RWPE2 (cell line): ENCODE measurements around the gene WASF2.
A peak's percentile ranks its signal among the peaks of the same experiment; 100 is the strongest.

ENCODE experiments used
- ATAC-seq: fragments of 200-7000 bp; cut with Tn5 transposase; 3 replicates; pipeline ENCODE4 v1.9.1; 2021; ENCODE audit warnings: low read depth
- DNase-seq: peaks from one replicate; pipeline ENCODE4 v3.0.0-alpha.2; 2020; ENCODE audit warnings: low spot score
- H3K27ac ChIP-seq: fragments of 450-650 bp; 2 replicates; pipeline ENCODE4 v1.5.1; 2017; ENCODE audit warnings: mild to moderate bottlenecking; ENCODE audit not compliant: poor library complexity, severe bottlenecking
- H3K27me3 ChIP-seq: fragments of 250-450 bp; sonication (Bioruptor Pico); 2 replicates; pipeline ENCODE4 v1.5.1; 2021; ENCODE audit warnings: mild to moderate bottlenecking, moderate library complexity; ENCODE audit not compliant: insufficient read depth, poor library complexity, severe bottlenecking
- H3K36me3 ChIP-seq: fragments of 250-450 bp; sonication (Bioruptor Pico); 2 replicates; pipeline ENCODE4 v1.5.1; 2020; ENCODE audit warnings: low read depth, mild to moderate bottlenecking, moderate library complexity
- H3K4me1 ChIP-seq: fragments of 250-450 bp; sonication (Bioruptor Pico); 2 replicates; pipeline ENCODE4 v1.5.1; 2021; ENCODE audit warnings: mild to moderate bottlenecking, moderate library complexity; ENCODE audit not compliant: insufficient read depth, poor library complexity, severe bottlenecking
- H3K4me3 ChIP-seq: fragments of 250-450 bp; sonication (Bioruptor Pico); 2 replicates; pipeline ENCODE4 v1.5.1; 2021; ENCODE audit warnings: mild to moderate bottlenecking, moderate library complexity; ENCODE audit not compliant: severe bottlenecking
- H3K9me3 ChIP-seq: fragments of 250-450 bp; sonication (Bioruptor Pico); 2 replicates; pipeline ENCODE4 v1.5.1; 2021; ENCODE audit warnings: mild to moderate bottlenecking, moderate library complexity; ENCODE audit not compliant: severe bottlenecking
- TF ChIP-seq, protein P1 (sequence below): fragments of 450-650 bp; IDR thresholded peaks from one replicate; pipeline ENCODE4 v1.5.1; 2017; ENCODE audit warnings: mild to moderate bottlenecking, moderate library complexity; ENCODE audit not compliant: poor library complexity, severe bottlenecking

The WASF2 gene

DNA sequence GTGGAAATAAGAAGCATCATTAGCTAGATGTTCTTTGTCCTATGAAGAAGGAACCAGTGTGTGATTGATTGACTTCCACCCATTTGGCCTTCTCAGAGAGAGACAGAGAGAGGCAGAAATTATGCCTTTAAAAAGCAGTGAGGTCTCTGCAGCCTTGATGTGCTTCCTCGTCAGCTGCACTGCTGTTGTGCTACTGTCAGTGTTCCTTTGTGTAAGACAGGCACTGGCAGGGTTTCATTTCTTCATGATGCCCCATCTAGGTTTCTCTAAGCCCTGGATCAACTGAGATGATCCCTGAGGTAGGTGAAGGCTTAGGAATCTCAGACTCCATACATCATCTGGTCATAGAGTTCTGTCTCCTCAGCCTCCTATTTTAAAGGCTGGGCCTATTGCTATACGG, 62.6 kb downstream of the WASF2 start:
- no peaks in the 10 kb centered on the region for H3K9me3 ChIP-seq
- DNase-seq (no peak), ATAC-seq (no peak)
- peaks cover 4% of the 10 kb centered on the region for H3K4me1 ChIP-seq
- H3K4me3 ChIP-seq = no peak overlapping the region
- no peak overlapping the region for H3K27ac ChIP-seq
- TF ChIP-seq, protein P1, sequence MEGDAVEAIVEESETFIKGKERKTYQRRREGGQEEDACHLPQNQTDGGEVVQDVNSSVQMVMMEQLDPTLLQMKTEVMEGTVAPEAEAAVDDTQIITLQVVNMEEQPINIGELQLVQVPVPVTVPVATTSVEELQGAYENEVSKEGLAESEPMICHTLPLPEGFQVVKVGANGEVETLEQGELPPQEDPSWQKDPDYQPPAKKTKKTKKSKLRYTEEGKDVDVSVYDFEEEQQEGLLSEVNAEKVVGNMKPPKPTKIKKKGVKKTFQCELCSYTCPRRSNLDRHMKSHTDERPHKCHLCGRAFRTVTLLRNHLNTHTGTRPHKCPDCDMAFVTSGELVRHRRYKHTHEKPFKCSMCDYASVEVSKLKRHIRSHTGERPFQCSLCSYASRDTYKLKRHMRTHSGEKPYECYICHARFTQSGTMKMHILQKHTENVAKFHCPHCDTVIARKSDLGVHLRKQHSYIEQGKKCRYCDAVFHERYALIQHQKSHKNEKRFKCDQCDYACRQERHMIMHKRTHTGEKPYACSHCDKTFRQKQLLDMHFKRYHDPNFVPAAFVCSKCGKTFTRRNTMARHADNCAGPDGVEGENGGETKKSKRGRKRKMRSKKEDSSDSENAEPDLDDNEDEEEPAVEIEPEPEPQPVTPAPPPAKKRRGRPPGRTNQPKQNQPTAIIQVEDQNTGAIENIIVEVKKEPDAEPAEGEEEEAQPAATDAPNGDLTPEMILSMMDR = no peak
- no peaks in the 10 kb centered on the region for H3K27me3 ChIP-seq
- peaks cover 32% of the 10 kb centered on the region for H3K36me3 ChIP-seq

DNA sequence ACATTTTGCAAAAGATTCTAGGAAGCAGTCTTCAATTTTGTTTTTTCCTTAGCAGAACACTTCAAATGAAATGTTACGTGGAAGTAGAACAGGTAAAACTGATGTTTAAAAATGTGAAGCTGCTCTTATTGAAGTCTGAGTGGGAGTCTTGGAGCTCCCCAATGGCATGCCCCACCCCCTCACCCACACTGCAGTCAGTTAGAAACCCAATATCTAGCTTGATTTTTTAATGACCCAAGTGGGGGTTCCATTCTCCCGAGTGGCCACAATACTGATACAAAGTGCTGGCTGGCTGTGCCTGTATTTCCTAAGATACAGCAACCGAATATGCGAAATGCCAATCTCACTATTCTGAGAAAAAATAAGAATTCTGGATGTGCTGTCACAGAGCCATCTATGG, 66.3 kb downstream of the WASF2 start:
- DNase-seq = no peak
- H3K36me3 ChIP-seq = peaks cover 37% of the 10 kb centered on the region
- TF ChIP-seq, protein P1 = no peak
- ATAC-seq = no peak
- H3K27ac ChIP-seq = no peak overlapping the region
- no peak overlapping the region for H3K4me3 ChIP-seq
- H3K9me3 ChIP-seq = no peaks in the 10 kb centered on the region
- no peaks in the 10 kb centered on the region for H3K27me3 ChIP-seq
- no peaks in the 10 kb centered on the region for H3K4me1 ChIP-seq

DNA sequence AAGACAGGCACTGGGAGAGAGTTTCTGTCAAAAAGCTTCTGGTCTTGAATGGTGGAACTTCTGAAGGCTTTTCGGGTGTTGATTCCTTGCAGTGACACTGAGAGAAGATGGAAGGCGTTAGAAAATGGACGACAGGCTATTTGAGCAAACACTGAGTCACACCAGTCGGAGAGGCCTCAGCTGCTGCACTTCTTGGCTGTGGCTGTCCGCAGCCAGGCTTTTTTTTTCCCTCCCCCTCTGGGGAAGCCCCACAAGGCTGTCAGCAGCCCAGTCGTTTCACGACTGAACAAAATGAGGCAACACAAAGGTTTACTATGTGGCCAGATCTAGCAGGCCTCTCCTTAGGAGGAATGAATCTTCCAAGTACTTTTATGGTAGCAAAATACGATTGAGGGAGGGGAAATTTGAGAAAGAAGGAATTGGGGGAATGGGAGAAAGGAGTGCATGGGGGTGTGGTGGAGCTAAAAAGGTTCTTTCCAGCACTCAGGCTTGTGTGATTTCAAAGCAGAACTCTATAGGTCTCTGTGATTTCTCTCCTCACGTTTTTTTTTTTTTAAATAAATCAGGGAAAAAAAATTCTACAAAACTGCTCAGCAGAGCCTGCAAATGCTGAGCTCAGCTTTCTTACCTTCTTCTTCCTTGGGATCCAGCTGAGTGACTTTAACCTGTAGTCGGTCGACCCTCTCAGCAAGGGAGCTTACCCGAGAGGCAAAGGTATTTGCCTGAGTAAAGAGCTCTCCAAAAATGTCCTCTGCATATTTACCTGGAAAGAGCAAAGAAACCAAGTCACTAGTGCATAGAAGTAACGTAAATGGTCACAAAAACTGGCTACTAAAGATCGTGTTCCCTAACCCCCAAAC, 71.4 kb downstream of the WASF2 start:
- Histone ChIP-seq H3K27me3 (no peaks in the 10 kb centered on the region), H3K27ac (peak overlapping the region; percentile 39), H3K9me3 (no peaks in the 10 kb centered on the region), H3K4me3 (no peak overlapping the region), H3K36me3 (peaks cover 62% of the 10 kb centered on the region), H3K4me1 (no peaks in the 10 kb centered on the region)
- DNase-seq (no peak), ATAC-seq (peak; percentile 92)
- TF ChIP-seq, protein P1 = no peak

DNA sequence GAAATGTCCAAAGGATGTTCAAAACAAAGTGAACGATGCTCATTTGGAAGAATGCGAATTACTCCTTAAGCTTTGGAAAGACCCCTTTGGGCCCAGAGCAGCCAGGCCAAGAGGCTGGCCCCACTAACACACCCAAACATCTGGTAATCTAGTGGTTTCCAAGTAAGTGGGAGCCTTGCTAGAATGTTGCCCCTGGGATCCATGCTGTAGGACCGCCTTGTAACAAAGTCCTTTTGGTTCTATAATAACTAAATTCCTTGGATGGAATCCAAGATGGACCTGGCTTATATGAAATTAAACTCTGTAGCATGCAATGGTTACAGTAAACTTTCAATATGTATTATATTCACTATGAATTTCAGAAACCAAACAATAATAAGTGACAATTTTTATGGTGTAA, 72.3 kb downstream of the WASF2 start:
- H3K36me3 ChIP-seq = peaks cover 70% of the 10 kb centered on the region
- H3K4me1 ChIP-seq = no peaks in the 10 kb centered on the region
- H3K9me3 ChIP-seq = no peaks in the 10 kb centered on the region
- no peak for ATAC-seq
- peak overlapping the region; percentile 39 for H3K27ac ChIP-seq
- no peak for DNase-seq
- H3K27me3 ChIP-seq = no peaks in the 10 kb centered on the region
- TF ChIP-seq, protein P1 = no peak
- H3K4me3 ChIP-seq = no peak overlapping the region

DNA sequence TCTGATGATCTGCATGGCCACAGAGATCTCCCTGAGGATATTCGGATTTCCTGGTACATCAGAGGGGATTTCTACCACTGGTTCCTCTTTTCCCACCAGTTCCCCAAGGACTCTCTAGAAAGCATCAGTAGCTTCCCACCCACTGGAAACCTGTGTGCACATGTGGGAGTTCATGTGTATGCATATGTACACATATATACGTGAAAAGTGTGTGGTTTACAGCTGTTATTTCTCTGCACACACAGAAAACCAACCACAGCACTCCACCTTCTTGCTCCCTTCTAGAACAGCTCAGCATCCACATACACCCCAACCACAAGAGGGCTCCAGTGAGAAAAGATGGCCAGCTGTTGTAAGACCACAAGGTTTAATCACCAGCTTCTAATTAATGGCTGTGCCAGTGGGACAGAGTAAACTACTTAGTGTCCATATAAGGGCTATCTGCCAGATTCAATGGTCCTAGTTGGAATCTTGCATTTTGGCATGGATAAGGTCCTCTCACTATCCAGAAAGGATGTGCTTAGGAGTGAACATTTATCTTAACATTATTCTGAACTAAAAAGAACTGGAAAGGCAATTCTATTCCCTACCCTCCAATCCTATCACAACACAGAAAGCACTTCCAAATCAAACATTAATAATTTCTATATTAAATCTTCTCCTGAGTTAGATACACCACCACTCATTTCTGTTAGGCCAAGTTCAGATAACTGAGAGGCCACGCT, 73.4 kb downstream of the WASF2 start:
- TF ChIP-seq, protein P1 = peak; percentile 72
- no peak for DNase-seq

More for the DNA sequence above, 73.4 kb downstream of the WASF2 start:
- H3K9me3 ChIP-seq = no peaks in the 10 kb centered on the region
- H3K36me3 ChIP-seq = peaks cover 82% of the 10 kb centered on the region
- no peaks in the 10 kb centered on the region for H3K27me3 ChIP-seq
- H3K27ac ChIP-seq = no peak overlapping the region
- H3K4me3 ChIP-seq = no peak overlapping the region
- no peaks in the 10 kb centered on the region for H3K4me1 ChIP-seq
- ATAC-seq = peak; percentile 63; the same call in 2 of the 3 replicates
